Neural cell (in vitro differentiated cells): ENCODE results near the gene GALNT12. TPM values are rescaled to one million over a fixed set of nuclear protein-coding genes. Genes with fewer than 3 reads are reported as not detected.

Experiments used
- H2AFZ ChIP-seq: fragments of 200-600, 300-800 bp; sonication (generic), shearing (Covaris generic); 2 replicates; pipeline ENCODE4 v1.6.0; 2014; ENCODE audit warnings: low read depth, mild to moderate bottlenecking, antibody characterized with exemption, low read length, moderate library complexity
- H3F3A ChIP-seq: fragments of 200-600 bp; shearing (Covaris generic); 2 replicates; pipeline ENCODE4 v1.6.1; 2016; ENCODE audit warnings: mild to moderate bottlenecking, moderate library complexity, mixed read lengths, antibody characterized with exemption, low read length; ENCODE audit not compliant: insufficient read depth, poor library complexity, severe bottlenecking
- H3K27ac ChIP-seq: fragments of 200-600, 300-800 bp; sonication (generic), shearing (Covaris generic); 2 replicates; pipeline ENCODE4 v1.5.1; 2014; ENCODE audit warnings: mild to moderate bottlenecking, low read length, moderate library complexity
- H3K27me3 ChIP-seq: fragments of 300-800, 200-600 bp; sonication (generic), shearing (Covaris generic); 2 replicates; pipeline ENCODE4 v1.6.0; 2014; ENCODE audit warnings: mild to moderate bottlenecking, low read depth, low read length, moderate library complexity; ENCODE audit not compliant: insufficient read depth
- H3K36me3 ChIP-seq: fragments of 300-800, 200-600 bp; sonication (generic), shearing (Covaris generic); 2 replicates; pipeline ENCODE4 v1.5.1; 2014; ENCODE audit warnings: mild to moderate bottlenecking, antibody characterized with exemption, low read length, moderate library complexity; ENCODE audit not compliant: insufficient read depth
- H3K4me2 ChIP-seq: fragments of 300-800, 200-600 bp; sonication (generic), shearing (Covaris generic); 2 replicates; pipeline ENCODE4 v1.6.0; 2014; ENCODE audit warnings: mild to moderate bottlenecking, low read length
- H3K4me3 ChIP-seq: fragments of 300-800, 200-600 bp; sonication (generic), shearing (Covaris generic); 2 replicates; pipeline ENCODE4 v1.5.1; 2014; ENCODE audit warnings: mild to moderate bottlenecking, low read length, moderate library complexity
- H3K79me2 ChIP-seq: fragments of 200-600 bp; shearing (Covaris generic); replicated peaks from 2 replicates; pipeline ENCODE4 v1.6.0; 2014; ENCODE audit warnings: mild to moderate bottlenecking, low read length, moderate library complexity; ENCODE audit not compliant: insufficient read depth
- H3K9ac ChIP-seq: fragments of 300-800, 200-600 bp; sonication (generic), shearing (Covaris generic); 2 replicates; pipeline ENCODE4 v1.6.1; 2016; ENCODE audit warnings: mild to moderate bottlenecking, low read length, mixed read lengths
- H3K9me2 ChIP-seq: fragments of 200-600 bp; shearing (Covaris generic); 2 replicates; pipeline ENCODE4 v1.6.1; 2016; ENCODE audit warnings: mild to moderate bottlenecking, low read length, mixed read lengths; ENCODE audit not compliant: insufficient read depth
- H3K9me3 ChIP-seq: fragments of 200-600, 300-800 bp; sonication (generic), shearing (Covaris generic); 2 replicates; pipeline ENCODE4 v1.6.1; 2016; ENCODE audit warnings: mild to moderate bottlenecking, mixed run types, low read length, moderate library complexity, mixed read lengths
- H4K20me1 ChIP-seq: fragments of 200-600 bp; shearing (Covaris generic); 2 replicates; pipeline ENCODE4 v1.6.1; 2016; ENCODE audit warnings: mild to moderate bottlenecking, mixed run types; ENCODE audit not compliant: insufficient read depth
- EP300 ChIP-seq: fragments of 450-650 bp; conservative IDR thresholded peaks from 2 replicates; pipeline ENCODE4 v1.6.1; 2014; ENCODE audit warnings: antibody characterized with exemption, mild to moderate bottlenecking, moderate library complexity; ENCODE audit not compliant: poor library complexity, severe bottlenecking
- EZH2 ChIP-seq: fragments of 200-600, 300-800 bp; shearing (Covaris generic), sonication (generic); IDR thresholded peaks from 2 replicates; pipeline ENCODE4 v1.6.1; 2014; ENCODE audit warnings: antibody characterized with exemption, low read length, borderline replicate concordance, mild to moderate bottlenecking; ENCODE audit not compliant: insufficient read depth, poor library complexity, severe bottlenecking
- MXI1 ChIP-seq: fragments of 450-650 bp; conservative IDR thresholded peaks from 2 replicates; pipeline ENCODE4 v1.6.1; 2014; ENCODE audit warnings: antibody characterized with exemption, mild to moderate bottlenecking; ENCODE audit not compliant: poor library complexity, severe bottlenecking
- POLR2AphosphoS5 ChIP-seq: IDR thresholded peaks from 2 replicates; pipeline ENCODE4 v1.6.1; 2012
- RAD21 ChIP-seq: fragments of 450-650 bp; conservative IDR thresholded peaks from 2 replicates; pipeline ENCODE4 v1.6.1; 2014; ENCODE audit warnings: antibody characterized with exemption, mild to moderate bottlenecking, moderate library complexity
- SMC3 ChIP-seq: fragments of 450-650 bp; conservative IDR thresholded peaks from 2 replicates; pipeline ENCODE4 v1.6.1; 2014; ENCODE audit warnings: antibody characterized with exemption, mild to moderate bottlenecking, moderate library complexity; ENCODE audit not compliant: poor library complexity
- TAF1 ChIP-seq: IDR thresholded peaks from 2 replicates; pipeline ENCODE4 v1.6.1; 2012; ENCODE audit warnings: low read depth
- polyA plus RNA-seq: library from polyadenylated mRNA; depleted of rRNA; stranded (reverse); fragments of >200 nt; gene quantifications from 2 replicates; pipeline ENCODE4 v1.2.3, GENCODE V29; 2014
- TF ChIP-seq, protein P1 (sequence below): fragments of 450-650 bp; IDR thresholded peaks from 2 replicates; pipeline ENCODE4 v1.5.1; 2014; ENCODE audit warnings: antibody characterized with exemption, mild to moderate bottlenecking, moderate library complexity; ENCODE audit not compliant: poor library complexity, severe bottlenecking
- TF ChIP-seq, protein P2 (sequence below): IDR thresholded peaks from 2 replicates; pipeline ENCODE4 v1.6.1; 2012; ENCODE audit warnings: borderline replicate concordance

The GALNT12 gene
- polyA plus RNA-seq, 1 donor from 2014 or later, result 8.4 TPM

DNA sequence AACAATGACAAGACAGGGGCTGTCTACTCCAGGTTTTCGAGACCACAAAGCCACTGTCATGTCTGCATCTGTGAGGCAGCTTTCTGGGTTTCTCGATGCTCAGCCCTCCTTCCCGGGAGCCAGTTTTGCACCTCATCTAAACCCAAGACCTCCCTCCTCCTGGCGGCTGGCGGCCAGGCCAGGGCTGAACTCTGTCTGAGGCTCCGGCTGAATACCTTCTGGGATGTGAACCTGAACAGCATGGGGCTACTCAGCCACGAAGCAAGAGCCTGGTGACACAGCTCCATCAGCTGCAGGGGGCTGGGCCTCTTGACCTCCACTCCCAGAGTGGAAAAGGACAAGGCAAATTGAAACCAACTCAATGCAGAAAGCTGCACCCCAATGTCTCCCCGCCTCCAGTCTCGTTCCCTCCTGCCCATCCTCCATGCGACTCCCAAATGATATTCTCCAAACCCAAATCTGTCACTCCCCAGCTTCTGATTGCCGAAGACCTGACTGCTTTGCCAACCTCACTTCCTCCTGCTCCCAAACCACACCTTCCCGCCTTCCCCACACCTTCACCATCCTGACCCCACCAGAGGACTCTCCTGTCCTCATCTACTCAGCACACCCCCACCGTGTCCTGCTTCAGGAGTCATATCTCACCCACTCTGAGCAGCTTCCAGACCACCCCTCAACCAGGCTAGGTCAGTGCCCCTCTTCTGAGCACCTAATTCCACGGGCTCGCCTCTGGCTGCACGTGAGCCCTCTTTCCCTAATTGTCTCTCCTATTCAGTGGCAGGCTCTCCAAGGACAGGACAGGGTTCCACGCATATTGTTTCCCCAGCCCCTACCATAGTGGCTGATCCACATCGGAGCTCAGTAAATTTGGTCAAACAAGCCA lies 15.6 kb upstream of the GALNT12 start:
- no peak overlapping the region for H3K4me2 ChIP-seq
- no peaks in the 10 kb centered on the region for H3F3A ChIP-seq
- no peaks in the 10 kb centered on the region for H3K79me2 ChIP-seq
- H3K36me3 ChIP-seq, result no peaks in the 10 kb centered on the region
- no peaks in the 10 kb centered on the region for H4K20me1 ChIP-seq
- no peak overlapping the region for H2AFZ ChIP-seq
- TF ChIP-seq EP300 (no peak), EZH2 (no peak), TAF1 (no peak), SMC3 (no peak), RAD21 (no peak), POLR2AphosphoS5 (no peak), MXI1 (no peak)
- TF ChIP-seq, protein P1, sequence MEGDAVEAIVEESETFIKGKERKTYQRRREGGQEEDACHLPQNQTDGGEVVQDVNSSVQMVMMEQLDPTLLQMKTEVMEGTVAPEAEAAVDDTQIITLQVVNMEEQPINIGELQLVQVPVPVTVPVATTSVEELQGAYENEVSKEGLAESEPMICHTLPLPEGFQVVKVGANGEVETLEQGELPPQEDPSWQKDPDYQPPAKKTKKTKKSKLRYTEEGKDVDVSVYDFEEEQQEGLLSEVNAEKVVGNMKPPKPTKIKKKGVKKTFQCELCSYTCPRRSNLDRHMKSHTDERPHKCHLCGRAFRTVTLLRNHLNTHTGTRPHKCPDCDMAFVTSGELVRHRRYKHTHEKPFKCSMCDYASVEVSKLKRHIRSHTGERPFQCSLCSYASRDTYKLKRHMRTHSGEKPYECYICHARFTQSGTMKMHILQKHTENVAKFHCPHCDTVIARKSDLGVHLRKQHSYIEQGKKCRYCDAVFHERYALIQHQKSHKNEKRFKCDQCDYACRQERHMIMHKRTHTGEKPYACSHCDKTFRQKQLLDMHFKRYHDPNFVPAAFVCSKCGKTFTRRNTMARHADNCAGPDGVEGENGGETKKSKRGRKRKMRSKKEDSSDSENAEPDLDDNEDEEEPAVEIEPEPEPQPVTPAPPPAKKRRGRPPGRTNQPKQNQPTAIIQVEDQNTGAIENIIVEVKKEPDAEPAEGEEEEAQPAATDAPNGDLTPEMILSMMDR, result no peak
- TF ChIP-seq, protein P2, sequence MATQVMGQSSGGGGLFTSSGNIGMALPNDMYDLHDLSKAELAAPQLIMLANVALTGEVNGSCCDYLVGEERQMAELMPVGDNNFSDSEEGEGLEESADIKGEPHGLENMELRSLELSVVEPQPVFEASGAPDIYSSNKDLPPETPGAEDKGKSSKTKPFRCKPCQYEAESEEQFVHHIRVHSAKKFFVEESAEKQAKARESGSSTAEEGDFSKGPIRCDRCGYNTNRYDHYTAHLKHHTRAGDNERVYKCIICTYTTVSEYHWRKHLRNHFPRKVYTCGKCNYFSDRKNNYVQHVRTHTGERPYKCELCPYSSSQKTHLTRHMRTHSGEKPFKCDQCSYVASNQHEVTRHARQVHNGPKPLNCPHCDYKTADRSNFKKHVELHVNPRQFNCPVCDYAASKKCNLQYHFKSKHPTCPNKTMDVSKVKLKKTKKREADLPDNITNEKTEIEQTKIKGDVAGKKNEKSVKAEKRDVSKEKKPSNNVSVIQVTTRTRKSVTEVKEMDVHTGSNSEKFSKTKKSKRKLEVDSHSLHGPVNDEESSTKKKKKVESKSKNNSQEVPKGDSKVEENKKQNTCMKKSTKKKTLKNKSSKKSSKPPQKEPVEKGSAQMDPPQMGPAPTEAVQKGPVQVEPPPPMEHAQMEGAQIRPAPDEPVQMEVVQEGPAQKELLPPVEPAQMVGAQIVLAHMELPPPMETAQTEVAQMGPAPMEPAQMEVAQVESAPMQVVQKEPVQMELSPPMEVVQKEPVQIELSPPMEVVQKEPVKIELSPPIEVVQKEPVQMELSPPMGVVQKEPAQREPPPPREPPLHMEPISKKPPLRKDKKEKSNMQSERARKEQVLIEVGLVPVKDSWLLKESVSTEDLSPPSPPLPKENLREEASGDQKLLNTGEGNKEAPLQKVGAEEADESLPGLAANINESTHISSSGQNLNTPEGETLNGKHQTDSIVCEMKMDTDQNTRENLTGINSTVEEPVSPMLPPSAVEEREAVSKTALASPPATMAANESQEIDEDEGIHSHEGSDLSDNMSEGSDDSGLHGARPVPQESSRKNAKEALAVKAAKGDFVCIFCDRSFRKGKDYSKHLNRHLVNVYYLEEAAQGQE, result no peak
- H3K27ac ChIP-seq, result no peak overlapping the region
- no peak overlapping the region for H3K9ac ChIP-seq
- H3K9me2 ChIP-seq, result no peaks in the 10 kb centered on the region
- H3K9me3 ChIP-seq, result no peaks in the 10 kb centered on the region
- H3K27me3 ChIP-seq, result no peaks in the 10 kb centered on the region
- no peak overlapping the region for H3K4me3 ChIP-seq

DNA sequence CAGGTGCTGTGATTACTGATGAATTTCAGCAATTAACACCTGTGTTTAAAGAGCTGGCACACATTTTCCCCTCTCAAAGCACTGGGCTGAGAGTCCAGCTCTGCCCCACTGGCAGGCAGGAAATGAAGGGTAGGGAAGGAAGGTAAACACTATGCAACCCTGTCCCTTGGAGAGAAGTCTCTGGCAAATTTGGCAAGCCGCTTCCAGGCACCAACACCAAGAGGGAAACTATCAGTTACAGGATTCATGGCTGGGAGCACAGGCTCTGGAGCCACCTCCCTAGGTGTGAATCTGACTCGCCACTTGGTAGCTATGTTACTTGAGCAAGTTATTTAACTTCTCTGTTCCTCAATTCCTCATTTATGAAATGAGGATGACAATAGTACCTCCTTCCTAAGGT lies 14.4 kb upstream of the GALNT12 start:
- Histone ChIP-seq H3F3A (no peaks in the 10 kb centered on the region), H2AFZ (no peak overlapping the region), H3K4me2 (no peak overlapping the region), H4K20me1 (no peaks in the 10 kb centered on the region), H3K9me3 (no peaks in the 10 kb centered on the region), H3K4me3 (no peak overlapping the region), H3K9ac (no peak overlapping the region), H3K9me2 (no peaks in the 10 kb centered on the region), H3K27me3 (no peaks in the 10 kb centered on the region), H3K27ac (no peak overlapping the region), H3K36me3 (no peaks in the 10 kb centered on the region), H3K79me2 (no peaks in the 10 kb centered on the region)
- TF ChIP-seq SMC3, result no peak
- no peak for TF ChIP-seq MXI1
- TF ChIP-seq POLR2AphosphoS5, result no peak
- TF ChIP-seq EZH2, result no peak
- TF ChIP-seq, protein P2, result no peak
- no peak for TF ChIP-seq TAF1
- TF ChIP-seq EP300, result no peak
- TF ChIP-seq, protein P1, result no peak
- no peak for TF ChIP-seq RAD21
